A549 treated with CORT108297 at 1 μM for 4 hours (cell line): Measurements from ENCODE around the gene PIK3R5. TPM values are rescaled to one million over a fixed set of nuclear protein-coding genes. Genes with fewer than 3 reads are reported as not detected.

ENCODE experiments used
- total RNA-seq: library from RNA; stranded (reverse); fragments of 200-300 nt; extraction: Qiagen RNA extraction; gene quantifications from 5 replicates; pipeline ENCODE4 v1.2.3, GENCODE V29; 2022

Gene PIK3R5
- total RNA-seq = 0.05 to 0.11 TPM (median 0.10 TPM) in 3 of 5 replicates, not detected in the others

GRCh38 chr17:8965394-8966168 lies at the start of gene PIK3R5:
PIK3R5 (minus strand) TSS chr17:8965707; CDS start chr17:8911494, 54,213 bp downstream.

GRCh38 chr17:8867361-8867981 lies 98.0 kb downstream of the PIK3R5 start, which contains the start of gene PIK3R6:
PIK3R6 (minus strand) TSS chr17:8867674; CDS start chr17:8849794, 17,880 bp downstream.

Other genes with a start within 250 kb of the PIK3R5 start
- not detected in 5 replicates for gene CCDC42, start 220.9 kb downstream of the PIK3R5 start, total RNA-seq
- not detected in 5 replicates for gene SPDYE4, start 207.2 kb downstream of the PIK3R5 start, total RNA-seq
- gene MFSD6L, start 166.3 kb downstream of the PIK3R5 start, total RNA-seq = not detected in 5 replicates
- gene PIK3R6, start 98.0 kb downstream of the PIK3R5 start, total RNA-seq = not detected in 5 replicates
- 0.38 to 0.61 TPM (median 0.53 TPM) in 5 replicates for gene NTN1, start 55.8 kb upstream of the PIK3R5 start, total RNA-seq